GM18519 (cell line): ENCODE measurements around the gene PCDHB14.

ENCODE experiments used
- ATAC-seq: cut with Tn5 transposase; IDR thresholded peaks from one replicate; pipeline ENCODE4 v1.9.1; 2021; ENCODE audit warnings: mild to moderate bottlenecking, moderate library complexity; ENCODE audit not compliant: unreplicated experiment, low FRiP score

Gene PCDHB14

DNA sequence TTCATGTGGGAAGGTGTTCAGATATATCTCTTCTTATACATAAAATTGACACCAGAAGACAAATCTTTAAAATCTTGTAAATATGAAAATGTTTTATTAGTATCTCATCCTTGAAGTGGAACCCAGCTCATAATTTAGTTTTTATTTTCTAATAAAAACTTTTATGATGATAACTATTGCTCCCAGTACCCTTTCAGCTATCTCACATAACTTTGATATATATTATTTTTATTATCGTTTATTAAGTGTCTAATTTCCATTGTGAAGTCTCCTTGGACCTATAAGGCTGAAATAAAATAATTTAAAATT is 38.0 kb downstream of the PCDHB14 start:
- ATAC-seq = no peak

DNA sequence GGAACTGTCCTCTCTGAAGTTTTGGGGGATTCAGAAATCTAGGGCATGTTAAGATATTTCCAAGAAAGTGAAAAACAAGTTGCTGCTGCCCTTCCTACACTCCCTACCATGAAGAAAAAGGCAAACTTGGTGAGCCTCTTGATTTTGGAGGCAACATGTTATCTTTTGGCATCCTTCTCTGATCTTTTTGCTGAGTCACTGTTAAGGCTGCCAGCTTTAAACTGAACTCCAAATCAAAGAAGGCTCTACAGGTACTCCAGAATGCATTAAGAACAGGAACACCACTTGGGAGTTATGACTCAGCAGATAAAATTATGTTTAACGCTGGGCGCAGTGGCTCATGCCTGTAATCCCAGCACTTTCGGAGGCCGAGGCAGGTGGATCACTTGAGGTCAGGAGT is 46.1 kb downstream of the PCDHB14 start:
- ATAC-seq = no peak

DNA sequence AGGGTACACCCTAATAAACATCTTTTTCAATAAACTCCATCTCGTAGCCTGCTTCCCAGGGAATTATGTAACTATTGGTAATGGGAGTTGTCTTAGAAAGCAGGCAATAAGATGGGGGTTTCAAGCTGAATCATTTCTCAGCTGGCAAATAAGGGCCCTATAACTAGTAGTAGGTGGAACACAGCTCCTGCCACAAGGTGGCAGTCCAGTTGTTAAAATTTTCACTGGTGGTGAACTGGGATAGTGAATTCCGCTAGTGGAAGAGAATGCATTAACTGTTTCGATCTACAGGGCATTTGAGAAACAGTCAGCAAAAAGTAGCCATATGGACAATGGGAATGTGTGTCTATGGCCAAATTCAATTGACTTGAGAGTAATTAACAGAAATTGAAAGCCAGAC is 49.8 kb downstream of the PCDHB14 start:
- no peak for ATAC-seq
